ENCODE data around the gene TARP.

GRCh38 chr7:38282081-38282480, 8.6 kb upstream of the TARP start:
- TF ChIP-seq, protein P1, sequence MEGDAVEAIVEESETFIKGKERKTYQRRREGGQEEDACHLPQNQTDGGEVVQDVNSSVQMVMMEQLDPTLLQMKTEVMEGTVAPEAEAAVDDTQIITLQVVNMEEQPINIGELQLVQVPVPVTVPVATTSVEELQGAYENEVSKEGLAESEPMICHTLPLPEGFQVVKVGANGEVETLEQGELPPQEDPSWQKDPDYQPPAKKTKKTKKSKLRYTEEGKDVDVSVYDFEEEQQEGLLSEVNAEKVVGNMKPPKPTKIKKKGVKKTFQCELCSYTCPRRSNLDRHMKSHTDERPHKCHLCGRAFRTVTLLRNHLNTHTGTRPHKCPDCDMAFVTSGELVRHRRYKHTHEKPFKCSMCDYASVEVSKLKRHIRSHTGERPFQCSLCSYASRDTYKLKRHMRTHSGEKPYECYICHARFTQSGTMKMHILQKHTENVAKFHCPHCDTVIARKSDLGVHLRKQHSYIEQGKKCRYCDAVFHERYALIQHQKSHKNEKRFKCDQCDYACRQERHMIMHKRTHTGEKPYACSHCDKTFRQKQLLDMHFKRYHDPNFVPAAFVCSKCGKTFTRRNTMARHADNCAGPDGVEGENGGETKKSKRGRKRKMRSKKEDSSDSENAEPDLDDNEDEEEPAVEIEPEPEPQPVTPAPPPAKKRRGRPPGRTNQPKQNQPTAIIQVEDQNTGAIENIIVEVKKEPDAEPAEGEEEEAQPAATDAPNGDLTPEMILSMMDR (IDR thresholded peaks at IDR 0.05), result no peak
- TF ChIP-seq POLR2A (IDR thresholded peaks at IDR 0.05) (no peak), EP300 (IDR thresholded peaks at IDR 0.05) (no peak)

All from ovary (tissue), 3 donors.